Sigmoid colon (tissue), 7 donors: ENCODE data around the gene IL17RB. TPM values are rescaled to one million over a fixed set of nuclear protein-coding genes. Genes with fewer than 3 reads are reported as not detected.
A peak's percentile ranks its signal among the peaks of the same experiment; 100 is the strongest.

Experiments
- DNase-seq: peaks from one replicate; pipeline ENCODE4 v3.0.0-alpha.2; 2019
- H3K27ac ChIP-seq, 4 donors: fragments of 200-600 bp; sonication (generic); one replicate each; pipeline ENCODE4 v1.5.1; 2016 to 2019; ENCODE audit warnings: mild to moderate bottlenecking in 1 of 4
- H3K27me3 ChIP-seq, 3 donors: fragments of 200-600 bp; sonication (generic); one replicate each; pipeline ENCODE4 v1.5.1; 2019; ENCODE audit warnings: mild to moderate bottlenecking in 1 of 3
- H3K36me3 ChIP-seq, 4 donors: fragments of 200-600 bp; sonication (generic); one replicate each; pipeline ENCODE4 v1.5.1; 2016 to 2019
- H3K4me1 ChIP-seq, 4 donors: fragments of 200-600 bp; sonication (generic); one replicate each; pipeline ENCODE4 v1.5.1; 2017 to 2019
- H3K4me3 ChIP-seq, 4 donors: fragments of 200-600 bp; sonication (generic); one replicate each; pipeline ENCODE4 v1.5.1; 2017 to 2019; ENCODE audit warnings: mild to moderate bottlenecking in 2 of 4, moderate library complexity in 1 of 4
- H3K9me3 ChIP-seq, 4 donors: fragments of 200-600 bp in 3 of 4; sonication (generic) in 3 of 4; one replicate each; pipeline versions ENCODE4 v1.5.1 to v1.6.1; 2013 to 2019
- EP300 ChIP-seq, 4 donors: sonication (generic); formaldehyde crosslinking; IDR thresholded peaks; one replicate each; pipeline ENCODE4 v1.6.1; 2017; ENCODE audit warnings: antibody characterized with exemption in 4 of 4
- POLR2A ChIP-seq, 2 donors: fragments of 450-650 bp; IDR thresholded peaks; one replicate each; pipeline ENCODE4 v1.6.1; 2016; ENCODE audit warnings: antibody characterized with exemption in 2 of 2, mild to moderate bottlenecking in 2 of 2, moderate library complexity in 2 of 2
- POLR2AphosphoS5 ChIP-seq, 4 donors: sonication (generic); formaldehyde crosslinking; IDR thresholded peaks; one replicate each; pipeline ENCODE4 v1.6.1; 2017; ENCODE audit warnings: antibody characterized with exemption in 4 of 4
- WGBS, 2 donors: extraction: QIAGEN DNeasy Blood & Tissue Kit; methylation state at CpG; one replicate each; pipeline ENCODE4 v1.1.7; 2013; 5-methylcytosine and 5-hydroxymethylcytosine counted together
- intact Hi-C: fragments of 100-400 bp; cut with DNase I; formaldehyde crosslinking; loops from one replicate; pipeline ENCODE4 v1.15.1; 2023
- polyA plus RNA-seq, 3 donors: library from polyadenylated mRNA; stranded (reverse); fragments of 200-250 nt; gene quantifications; one replicate each; pipeline ENCODE4 v1.2.3, GENCODE V29; 2013
- total RNA-seq, 4 donors: library from RNA; depleted of rRNA; stranded (reverse); fragments of >200 nt; gene quantifications; one replicate each; pipeline ENCODE4 v1.1.0, GENCODE V29; 2016
- TF ChIP-seq, protein P1 (sequence below), 4 experiments: fragments of 450-650 bp in 3 of 4; fragments of 200-600 bp in 1 of 4; IDR thresholded peaks; one replicate each; pipeline ENCODE4 v1.5.1; 2016 to 2019; ENCODE audit warnings: antibody characterized with exemption in 4 of 4, mild to moderate bottlenecking in 3 of 4, moderate library complexity in 2 of 4
- donor health status: healthy with polysubstance abuse.
- donor health status: Bipolar disorder and iron deficiency.
- donor health status: healthy.

Gene IL17RB
- total and polyA plus RNA-seq, 7 donors: 1.1 to 9.0 (median 2.2) TPM

DNA sequence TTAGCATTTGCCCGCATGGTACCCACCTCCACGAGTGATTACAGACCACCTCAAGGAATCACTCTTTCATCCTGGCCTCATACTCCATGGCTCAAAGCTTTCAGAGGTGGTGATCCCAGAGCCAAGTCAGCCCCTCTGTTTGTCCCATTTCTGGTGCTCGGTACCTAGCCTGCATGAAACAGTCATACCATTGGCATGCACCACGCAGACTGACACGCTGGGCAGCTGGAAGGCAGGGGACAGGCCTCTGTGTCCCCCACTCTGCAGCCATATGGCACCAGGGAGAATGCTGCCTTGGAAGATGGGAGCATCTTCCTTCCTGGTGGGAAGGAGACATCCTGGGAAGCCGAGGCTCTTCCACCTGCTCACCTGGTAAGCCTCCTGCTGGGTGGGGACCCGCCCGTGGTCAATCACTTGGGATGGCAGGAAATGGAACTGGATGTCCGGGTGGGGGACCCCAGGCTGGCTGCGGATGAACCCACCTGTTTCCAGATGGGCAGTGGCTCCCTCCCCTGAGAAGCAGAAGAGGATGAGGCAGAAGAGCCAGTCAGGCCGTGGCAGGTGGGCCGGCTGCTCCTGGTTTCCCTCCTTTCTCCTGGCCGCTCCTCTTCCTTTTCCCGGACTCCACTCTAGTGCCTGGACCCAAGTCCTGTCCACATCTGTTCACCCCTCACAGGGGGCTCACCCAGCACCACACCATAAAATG is 27.1 kb upstream of the IL17RB start:
- WGBS, 2 donors: 83 to 91% methylated on average over 14 of the region's 14 CpGs
- DNase-seq: peak; percentile 45

DNA sequence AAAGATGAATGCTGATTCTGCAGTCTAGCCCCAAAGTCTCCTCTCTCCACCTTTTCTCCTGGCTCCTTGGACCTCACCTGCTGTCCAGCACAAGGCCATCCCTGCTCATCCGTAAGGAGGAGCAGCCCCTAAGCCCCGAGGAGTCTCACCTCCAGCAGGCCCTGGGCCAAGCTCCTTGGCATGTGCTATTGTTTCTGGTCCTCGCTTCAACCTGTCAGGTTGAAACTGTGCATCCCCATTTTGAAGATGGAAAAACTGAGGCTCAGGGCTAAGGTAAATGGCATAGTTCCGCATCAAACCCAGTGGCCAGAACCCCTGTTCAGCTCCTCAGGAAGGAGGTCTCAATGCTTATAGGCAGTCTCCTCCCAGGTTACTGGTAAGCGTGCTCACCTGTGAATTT is 26.3 kb upstream of the IL17RB start:
- intact Hi-C loops: no loop called here
- H3K4me1 ChIP-seq: no peaks in the 10 kb centered on the region
- H3K36me3 ChIP-seq: no peaks in the 10 kb centered on the region
- H3K27ac ChIP-seq: no peak overlapping the region
- H3K9me3 ChIP-seq: no peaks in the 10 kb centered on the region
- peak; percentile 32 for DNase-seq
- TF ChIP-seq EP300 (IDR thresholded peaks at IDR 0.05): no peak
- TF ChIP-seq, protein P1, sequence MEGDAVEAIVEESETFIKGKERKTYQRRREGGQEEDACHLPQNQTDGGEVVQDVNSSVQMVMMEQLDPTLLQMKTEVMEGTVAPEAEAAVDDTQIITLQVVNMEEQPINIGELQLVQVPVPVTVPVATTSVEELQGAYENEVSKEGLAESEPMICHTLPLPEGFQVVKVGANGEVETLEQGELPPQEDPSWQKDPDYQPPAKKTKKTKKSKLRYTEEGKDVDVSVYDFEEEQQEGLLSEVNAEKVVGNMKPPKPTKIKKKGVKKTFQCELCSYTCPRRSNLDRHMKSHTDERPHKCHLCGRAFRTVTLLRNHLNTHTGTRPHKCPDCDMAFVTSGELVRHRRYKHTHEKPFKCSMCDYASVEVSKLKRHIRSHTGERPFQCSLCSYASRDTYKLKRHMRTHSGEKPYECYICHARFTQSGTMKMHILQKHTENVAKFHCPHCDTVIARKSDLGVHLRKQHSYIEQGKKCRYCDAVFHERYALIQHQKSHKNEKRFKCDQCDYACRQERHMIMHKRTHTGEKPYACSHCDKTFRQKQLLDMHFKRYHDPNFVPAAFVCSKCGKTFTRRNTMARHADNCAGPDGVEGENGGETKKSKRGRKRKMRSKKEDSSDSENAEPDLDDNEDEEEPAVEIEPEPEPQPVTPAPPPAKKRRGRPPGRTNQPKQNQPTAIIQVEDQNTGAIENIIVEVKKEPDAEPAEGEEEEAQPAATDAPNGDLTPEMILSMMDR (IDR thresholded peaks at IDR 0.05): no peak
- TF ChIP-seq POLR2A (IDR thresholded peaks at IDR 0.05): no peak
- no peak for TF ChIP-seq POLR2AphosphoS5 (IDR thresholded peaks at IDR 0.05)
- H3K27me3 ChIP-seq: no peaks in the 10 kb centered on the region
- 91 to 93% methylated on average over 5 of the region's 5 CpGs for WGBS, 2 donors
- no peak overlapping the region for H3K4me3 ChIP-seq

More for the DNA sequence above, 27.1 kb upstream of the IL17RB start:
- intact Hi-C loops: no loop called here
- H3K4me1 ChIP-seq: no peaks in the 10 kb centered on the region
- TF ChIP-seq POLR2AphosphoS5 (IDR thresholded peaks at IDR 0.05): no peak
- TF ChIP-seq, protein P1 (IDR thresholded peaks at IDR 0.05): no peak
- no peak for TF ChIP-seq EP300 (IDR thresholded peaks at IDR 0.05)
- no peaks in the 10 kb centered on the region for H3K9me3 ChIP-seq
- no peak overlapping the region for H3K27ac ChIP-seq
- H3K27me3 ChIP-seq: no peaks in the 10 kb centered on the region
- H3K36me3 ChIP-seq: no peaks in the 10 kb centered on the region
- H3K4me3 ChIP-seq: no peak overlapping the region

DNA sequence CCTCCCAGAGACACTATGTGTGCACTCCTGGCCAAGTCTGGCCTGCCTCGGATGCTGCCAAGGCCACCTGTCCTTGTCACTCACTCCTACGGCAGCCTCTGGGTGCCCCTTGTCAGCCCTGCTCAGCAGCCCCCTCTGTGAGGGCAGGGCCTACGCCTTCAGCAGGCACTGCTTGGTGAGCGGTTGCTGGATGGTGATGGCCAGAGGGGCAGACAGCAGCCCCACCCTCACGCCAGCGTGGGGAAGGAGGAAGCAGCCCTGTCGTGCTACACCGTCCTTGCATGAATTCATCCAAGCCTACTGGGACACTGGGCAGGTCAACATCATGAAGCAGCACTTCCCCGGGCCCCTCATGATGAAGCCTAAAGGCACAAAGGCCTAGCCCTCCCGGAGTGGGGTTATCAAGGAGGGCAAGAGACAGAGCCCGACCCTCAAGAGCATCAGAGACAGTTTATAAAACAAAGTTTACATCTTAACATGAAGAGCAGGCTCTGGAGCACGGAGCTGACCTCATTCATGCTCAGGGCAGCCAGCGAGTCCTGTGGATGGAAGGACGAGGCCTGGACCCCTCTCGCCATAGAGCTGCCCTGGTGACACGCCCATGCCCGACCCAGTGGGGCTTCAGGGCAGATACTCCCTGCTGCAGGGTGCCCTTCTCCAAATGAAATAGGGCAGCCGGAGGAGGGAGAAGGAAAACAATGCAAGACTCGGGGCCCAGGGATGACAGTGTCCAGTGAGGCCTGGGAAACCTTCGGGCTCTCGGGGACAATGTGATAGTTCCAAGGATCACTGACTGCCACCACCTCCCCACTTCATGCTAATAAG is 25.4 kb upstream of the IL17RB start:
- intact Hi-C loops: no loop called here
- DNase-seq: peak; percentile 50
- 85 to 86% methylated on average over 21 of the region's 21 CpGs for WGBS, 2 donors
- no peaks in the 10 kb centered on the region for H3K27me3 ChIP-seq
- no peaks in the 10 kb centered on the region for H3K4me1 ChIP-seq
- no peaks in the 10 kb centered on the region for H3K36me3 ChIP-seq
- no peak overlapping the region for H3K4me3 ChIP-seq
- TF ChIP-seq EP300 (IDR thresholded peaks at IDR 0.05) (no peak), POLR2AphosphoS5 (IDR thresholded peaks at IDR 0.05) (no peak), POLR2A (IDR thresholded peaks at IDR 0.05) (no peak)
- TF ChIP-seq, protein P1 (IDR thresholded peaks at IDR 0.05): no peak
- no peak overlapping the region for H3K27ac ChIP-seq
- H3K9me3 ChIP-seq: no peaks in the 10 kb centered on the region

DNA sequence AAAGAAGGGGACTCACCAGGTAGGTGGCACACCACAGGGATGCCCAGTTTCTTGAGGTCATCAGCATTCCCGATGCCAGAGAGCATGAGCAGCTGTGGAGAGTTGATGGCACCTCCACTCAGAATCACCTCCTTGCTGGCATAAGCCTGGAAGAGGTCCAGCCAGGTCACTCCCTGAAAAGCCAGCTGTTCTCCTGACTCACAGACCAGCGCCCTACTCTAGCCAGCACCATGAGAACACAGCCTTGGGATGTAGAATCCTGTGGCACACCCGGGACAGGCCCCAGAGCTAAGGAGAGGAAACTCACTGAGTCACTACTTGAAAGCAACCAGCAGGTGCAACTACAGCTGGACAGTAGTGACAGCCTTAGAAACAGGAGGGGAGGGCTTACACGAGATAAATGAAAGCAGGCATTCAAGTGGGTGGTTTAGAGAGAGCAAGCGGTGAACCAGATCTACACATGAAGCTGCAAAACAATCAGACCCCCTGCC is 24.7 kb upstream of the IL17RB start:
- WGBS, 2 donors: 31 to 61% methylated on average over 5 of the region's 5 CpGs
- Histone ChIP-seq H3K4me1 (no peaks in the 10 kb centered on the region), H3K9me3 (no peaks in the 10 kb centered on the region), H3K4me3 (no peak overlapping the region), H3K36me3 (no peaks in the 10 kb centered on the region), H3K27me3 (no peaks in the 10 kb centered on the region), H3K27ac (no peak overlapping the region)
- intact Hi-C loops: no loop called here
- DNase-seq: peak; percentile 44
- TF ChIP-seq POLR2AphosphoS5 (IDR thresholded peaks at IDR 0.05) (no peak), EP300 (IDR thresholded peaks at IDR 0.05) (no peak), POLR2A (IDR thresholded peaks at IDR 0.05) (no peak)
- TF ChIP-seq, protein P1 (IDR thresholded peaks at IDR 0.05): no peak
